ENCODE data around the gene YWHAG.
"Not testable (repeated sequence)": the region's sequence is repeated elsewhere in the genome, so short reads cannot be mapped to it uniquely, and the experiment has no call there.

Gene YWHAG

DNA sequence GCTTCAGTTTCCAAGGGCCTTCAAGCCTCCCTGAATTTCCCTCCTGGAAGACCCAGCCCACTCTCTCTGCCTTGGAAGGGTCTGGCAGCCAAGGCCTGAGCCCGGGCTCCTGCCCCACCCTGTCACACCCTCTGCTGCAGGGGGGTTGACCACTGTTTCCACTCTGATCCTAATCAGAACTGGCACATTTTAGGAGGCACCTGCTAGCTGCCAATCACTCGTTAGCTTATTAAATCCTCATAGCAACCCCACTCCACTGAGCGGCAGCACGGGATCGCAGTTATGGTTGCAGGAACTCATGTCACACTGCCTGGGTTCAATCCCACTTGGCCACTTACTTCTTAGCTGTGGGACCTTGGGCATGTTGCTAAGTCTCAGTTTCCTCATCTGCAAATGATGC, 43.4 kb downstream of the YWHAG start:
- no peak for DNase-seq (ENCODE audit: low read depth, low spot score)
- no peak overlapping the region for H3K4me3 ChIP-seq (ENCODE audit: low read depth, low read length)
- TF ChIP-seq CTCF (IDR thresholded peaks at IDR 0.05; ENCODE audit: low read depth, low read length) = no peak
- in situ Hi-C loops (cut with HindIII; ENCODE audit: low sequenced_read_pairs) = no loop called here

DNA sequence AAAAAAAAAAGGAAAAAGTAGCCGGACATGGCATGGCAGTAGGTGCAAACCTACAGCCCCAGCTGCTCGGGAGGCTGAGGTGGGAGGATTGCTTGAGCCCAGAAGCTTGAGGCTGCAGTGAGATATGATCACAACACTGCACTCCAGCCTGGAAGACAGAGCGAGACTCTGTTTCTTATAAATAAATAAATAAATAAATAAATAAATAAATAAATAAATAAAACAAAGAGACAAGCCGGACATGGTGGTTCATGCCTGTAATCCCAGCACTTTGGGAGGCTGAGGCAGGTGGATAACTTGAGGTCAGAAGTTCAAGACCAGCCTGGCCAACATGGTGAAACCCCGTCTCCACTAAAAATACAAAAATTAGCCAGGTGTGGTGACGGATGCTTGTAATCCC, 44.1 kb downstream of the YWHAG start:
- in situ Hi-C loops (cut with HindIII; ENCODE audit: low sequenced_read_pairs); H3K4me3 ChIP-seq (ENCODE audit: low read depth, low read length); DNase-seq (ENCODE audit: low read depth, low spot score): not testable (repeated sequence)

GRCh38 chr7:76314042-76314721, 44.6 kb downstream of the YWHAG start:
- TF ChIP-seq CTCF (IDR thresholded peaks at IDR 0.05; ENCODE audit: low read depth, low read length) = peak; percentile 100
- in situ Hi-C loops (cut with HindIII; ENCODE audit: low sequenced_read_pairs) = no loop called here
- H3K4me3 ChIP-seq (ENCODE audit: low read depth, low read length) = no peak overlapping the region
- peak; percentile 91 for DNase-seq (ENCODE audit: low read depth, low spot score)

DNA sequence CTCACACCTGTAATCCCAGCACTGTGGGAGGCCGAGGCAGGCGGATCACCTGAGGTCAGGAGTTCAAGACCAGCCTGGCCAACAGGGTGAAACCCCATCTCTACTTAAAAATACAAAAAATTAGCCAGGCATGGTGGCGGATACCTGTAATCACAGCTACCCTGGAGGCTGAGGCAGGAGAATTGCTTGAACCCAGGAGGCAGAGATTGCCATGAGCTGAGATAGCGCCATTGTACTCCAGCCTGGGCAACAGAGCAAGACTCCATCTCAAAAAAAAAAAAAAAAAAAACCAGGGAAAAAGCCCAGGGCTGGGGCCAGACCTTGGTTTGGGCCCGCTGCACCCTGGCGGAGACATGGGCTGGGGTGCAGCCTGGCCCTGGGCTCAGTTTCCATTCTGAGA, 47.0 kb downstream of the YWHAG start:
- DNase-seq (ENCODE audit: low read depth, low spot score); in situ Hi-C loops (cut with HindIII; ENCODE audit: low sequenced_read_pairs): not testable (repeated sequence)

DNA sequence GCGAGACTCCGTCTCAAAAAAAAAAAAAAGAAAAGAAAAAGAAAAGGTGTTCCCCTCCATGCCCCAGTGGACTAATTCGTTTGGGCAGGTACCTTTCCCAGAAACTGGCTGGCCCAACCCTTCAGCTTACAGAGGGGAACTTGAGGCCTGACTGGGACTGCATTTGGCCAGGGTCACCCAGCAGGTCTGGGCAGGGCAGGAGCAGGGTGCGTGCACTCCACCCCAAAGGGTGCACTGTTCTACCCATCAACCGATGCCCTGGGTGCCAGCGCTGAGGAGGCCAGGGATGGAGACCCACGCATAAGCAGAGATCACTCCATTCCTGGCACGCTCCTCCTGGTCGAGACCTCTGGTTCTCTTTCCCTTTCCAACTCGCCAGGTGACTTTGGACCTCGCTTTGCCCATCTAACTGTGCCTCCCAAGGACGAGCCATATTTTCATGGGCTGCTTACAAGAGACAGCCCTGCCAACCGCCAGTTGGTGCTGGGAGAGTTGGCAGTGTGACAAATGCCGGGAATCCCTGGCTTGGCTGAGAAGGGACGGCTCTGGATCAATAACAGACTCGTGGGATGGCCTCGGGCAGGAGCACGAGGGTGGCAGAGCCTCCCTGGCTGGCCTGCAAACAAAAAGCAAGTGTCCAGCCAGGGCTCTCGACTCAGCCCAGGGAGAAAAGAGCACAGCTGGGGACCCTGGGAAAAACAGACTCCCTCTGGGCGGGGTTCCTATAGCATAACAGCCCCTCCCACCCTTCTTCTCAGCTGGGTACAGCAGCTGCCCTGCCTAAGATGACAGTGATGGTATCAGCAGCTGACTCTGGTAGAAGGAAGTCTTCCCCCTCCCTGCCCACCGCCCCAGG, 48.5 kb downstream of the YWHAG start:
- H3K4me3 ChIP-seq (ENCODE audit: low read depth, low read length) = no peak overlapping the region
- no peak for TF ChIP-seq CTCF (IDR thresholded peaks at IDR 0.05; ENCODE audit: low read depth, low read length)
- in situ Hi-C loops (cut with HindIII; ENCODE audit: low sequenced_read_pairs) = no loop called here
- peak; percentile 26 for DNase-seq (ENCODE audit: low read depth, low spot score)

More for the DNA sequence above, 47.0 kb downstream of the YWHAG start:
- not testable (repeated sequence) for H3K4me3 ChIP-seq (ENCODE audit: low read depth, low read length)

GRCh38 chr7:76309341-76310101, 49.3 kb downstream of the YWHAG start:
- DNase-seq (ENCODE audit: low read depth, low spot score); in situ Hi-C loops (cut with HindIII; ENCODE audit: low sequenced_read_pairs); H3K4me3 ChIP-seq (ENCODE audit: low read depth, low read length): not testable (repeated sequence)

- DNase-seq (ENCODE audit: low read depth, low spot score); in situ Hi-C loops (cut with HindIII; ENCODE audit: low sequenced_read_pairs); H3K4me3 ChIP-seq (ENCODE audit: low read depth, low read length): not testable (repeated sequence)
These were observed 49.9 kb downstream of the YWHAG start for GRCh38 chr7:76308874-76309273.

DNA sequence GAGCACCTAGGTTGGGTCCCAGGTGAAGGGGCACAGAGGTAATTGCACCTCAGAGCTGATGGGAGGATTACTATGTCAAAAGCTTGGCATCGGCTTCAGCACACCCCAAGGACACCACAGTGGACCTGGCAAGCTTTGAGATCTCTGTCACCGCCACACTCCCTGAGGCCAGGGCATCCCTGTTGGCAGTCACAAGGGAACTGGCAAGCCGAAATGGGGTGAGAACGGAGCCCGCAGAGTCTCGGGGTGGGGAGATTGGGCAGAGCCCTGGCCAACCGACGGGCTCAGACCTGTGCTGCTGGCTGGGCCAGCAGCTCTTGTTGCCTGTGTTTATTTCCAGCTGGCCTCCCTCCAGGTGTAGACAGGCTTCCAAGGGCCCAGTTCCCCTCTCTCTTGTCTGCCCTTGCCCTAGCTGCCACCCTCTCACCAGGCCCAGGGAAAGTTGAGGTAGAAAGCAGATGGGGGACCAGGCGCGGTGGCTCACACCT, 53.9 kb downstream of the YWHAG start:
- no peak for TF ChIP-seq CTCF (IDR thresholded peaks at IDR 0.05; ENCODE audit: low read depth, low read length)
- DNase-seq (ENCODE audit: low read depth, low spot score) = no peak
- in situ Hi-C loops (cut with HindIII; ENCODE audit: low sequenced_read_pairs) = no loop called here
- H3K4me3 ChIP-seq (ENCODE audit: low read depth, low read length) = no peak overlapping the region

Measured in astrocyte of the spinal cord (primary cell).